HepG2 (cell line): Measurements from ENCODE around the gene ITCH. TPM values are rescaled to one million over a fixed set of nuclear protein-coding genes. Genes with fewer than 3 reads are reported as not detected.

Source experiments
- ARNT2 ChIP-seq: sonication (generic); formaldehyde crosslinking; IDR thresholded peaks from 2 replicates; pipeline ENCODE4 v1.8.0; 2022; ENCODE audit warnings: mild to moderate bottlenecking, low read depth, missing genetic modification reagents, moderate library complexity
- ERF ChIP-seq: IDR thresholded peaks from 2 replicates; pipeline ENCODE4 v1.6.1; 2018; ENCODE audit warnings: missing biosample characterization, missing genetic modification reagents
- KDM3A ChIP-seq: IDR thresholded peaks from 2 replicates; pipeline ENCODE4 v1.6.1; 2018; ENCODE audit warnings: low read depth, missing compliant biosample characterization
- MZF1 ChIP-seq: sonication (generic); formaldehyde crosslinking; IDR thresholded peaks from 2 replicates; pipeline ENCODE4 v1.8.1; 2023; ENCODE audit warnings: mild to moderate bottlenecking, missing genetic modification reagents, borderline replicate concordance
- PCBP1 ChIP-seq: fragments of 200-400 bp; formaldehyde crosslinking; IDR thresholded peaks from 2 replicates; pipeline ENCODE4 v1.6.1; 2017; ENCODE audit warnings: mild to moderate bottlenecking, low read depth, low read length, borderline replicate concordance
- ZNF292 ChIP-seq: sonication (generic); formaldehyde crosslinking; IDR thresholded peaks from 2 replicates; pipeline ENCODE4 v1.8.1; 2022; ENCODE audit warnings: mild to moderate bottlenecking, low read depth, missing genetic modification reagents, borderline replicate concordance
- ZNF432 ChIP-seq: sonication (generic); formaldehyde crosslinking; IDR thresholded peaks from 2 replicates; pipeline ENCODE4 v1.5.0; 2020; ENCODE audit warnings: missing genetic modification reagents, mild to moderate bottlenecking, borderline replicate concordance
- ZNF883 ChIP-seq: sonication (generic); formaldehyde crosslinking; IDR thresholded peaks from 2 replicates; pipeline ENCODE4 v1.5.1; 2020; ENCODE audit warnings: mild to moderate bottlenecking, missing genetic modification reagents; ENCODE audit errors: not compliant biosample characterization
- ZSCAN30 ChIP-seq: sonication (generic); formaldehyde crosslinking; IDR thresholded peaks from 2 replicates; pipeline ENCODE4 v1.5.0; 2020; ENCODE audit warnings: mild to moderate bottlenecking, missing genetic modification reagents
- polyA plus RNA-seq, 8 experiments: library from polyadenylated mRNA; depleted of rRNA in 3 of 8; stranded (reverse) in 7 of 8; unstranded in 1 of 8; fragments of >200 nt; fragmentation: Illumina TruSeq in 4 of 8; extraction: Trizol in 4 of 8; gene quantifications; 2 replicates each; pipeline versions ENCODE4 v1.2.1 to v1.2.3, GENCODE V29; 2011 to 2016; ENCODE audit warnings: low read depth in 4 of 8, missing spikeins in 1 of 8, mixed read lengths in 1 of 8; ENCODE audit not compliant: insufficient read depth in 1 of 8
- total RNA-seq, 5 experiments: library from RNA; depleted of rRNA; stranded (reverse); fragments of >200 nt; fragmentation: Illumina TruSeq; extraction: Trizol; gene quantifications; 2 replicates each; pipeline ENCODE4 v1.2.3, GENCODE V29; 2016; ENCODE audit warnings: low read depth in 1 of 5
- TF ChIP-seq, protein P1 (sequence below): sonication (generic); formaldehyde crosslinking; IDR thresholded peaks from 2 replicates; pipeline ENCODE4 v1.4.0; 2020; ENCODE audit warnings: missing genetic modification reagents, borderline replicate concordance
- TF ChIP-seq, protein P2 (sequence below): sonication (generic); formaldehyde crosslinking; IDR thresholded peaks from 2 replicates; pipeline ENCODE4 v1.4.0; 2020; ENCODE audit warnings: low read depth, mild to moderate bottlenecking, missing genetic modification reagents
- TF ChIP-seq, protein P3 (sequence below): sonication (generic); formaldehyde crosslinking; conservative IDR thresholded peaks from 2 replicates; pipeline ENCODE4 v1.5.0; 2020; ENCODE audit warnings: missing genetic modification reagents
- TF ChIP-seq, protein P4 (sequence below), 2 experiments: sonication (generic) in 1 of 2; formaldehyde crosslinking in 1 of 2; IDR thresholded peaks; 2 replicates each; pipeline versions ENCODE4 v1.6.1 to v1.9.0; 2014 to 2022; ENCODE audit warnings: antibody characterized with exemption in 1 of 2, borderline replicate concordance in 1 of 2, inconsistent platforms in 1 of 2, low read depth in 1 of 2, missing genetic modification reagents in 1 of 2

Gene ITCH
- total and polyA plus RNA-seq, 2 of the 13 experiments (the other 11 are each of a cell fraction or from before 2014, with no cell fraction given) = 20.5 to 112 TPM

DNA sequence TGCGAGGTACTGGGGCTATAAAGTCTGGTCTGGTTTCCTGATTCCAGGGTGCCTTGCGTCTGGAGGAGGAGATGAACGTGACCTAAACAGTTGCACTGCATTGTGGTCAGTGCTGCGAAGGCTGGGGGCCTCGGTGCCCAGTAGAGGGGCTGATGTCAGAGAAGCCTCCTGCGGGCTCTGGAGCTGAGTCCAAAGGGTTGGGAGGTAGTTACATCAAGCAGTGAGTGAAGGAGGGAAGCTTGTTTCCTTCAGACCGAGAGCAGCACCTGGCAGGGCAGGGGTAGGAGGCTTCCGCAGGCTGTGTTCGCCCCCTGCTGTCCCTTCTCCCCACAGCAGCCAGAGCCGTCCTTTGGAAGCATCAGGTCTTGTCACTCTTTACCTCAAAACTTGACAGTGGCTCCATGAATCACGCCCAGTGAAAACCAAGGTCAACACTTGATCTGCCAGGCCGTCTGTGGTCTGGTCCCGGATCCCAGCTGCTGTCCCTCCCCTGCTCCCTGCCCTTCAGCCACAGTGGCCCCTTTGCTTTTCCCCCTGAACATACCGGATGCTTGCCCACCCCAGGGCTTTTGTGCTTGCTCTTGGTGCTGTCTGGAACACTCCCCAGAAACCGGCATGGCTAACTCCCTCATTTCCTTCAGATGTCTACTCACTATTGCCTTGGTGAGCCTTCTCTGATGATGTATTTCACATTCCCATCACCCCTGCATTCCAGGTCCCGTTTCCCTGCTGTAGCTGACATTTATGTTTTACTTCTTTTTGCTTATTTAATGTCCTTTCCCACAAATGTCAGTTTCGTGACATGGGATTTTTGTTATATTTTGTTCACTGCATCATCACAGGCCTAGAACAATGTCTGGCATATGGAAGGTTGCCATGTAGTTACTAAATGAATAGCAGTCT is 160.1 kb downstream of the ITCH start (continued):
- TF ChIP-seq, protein P1, sequence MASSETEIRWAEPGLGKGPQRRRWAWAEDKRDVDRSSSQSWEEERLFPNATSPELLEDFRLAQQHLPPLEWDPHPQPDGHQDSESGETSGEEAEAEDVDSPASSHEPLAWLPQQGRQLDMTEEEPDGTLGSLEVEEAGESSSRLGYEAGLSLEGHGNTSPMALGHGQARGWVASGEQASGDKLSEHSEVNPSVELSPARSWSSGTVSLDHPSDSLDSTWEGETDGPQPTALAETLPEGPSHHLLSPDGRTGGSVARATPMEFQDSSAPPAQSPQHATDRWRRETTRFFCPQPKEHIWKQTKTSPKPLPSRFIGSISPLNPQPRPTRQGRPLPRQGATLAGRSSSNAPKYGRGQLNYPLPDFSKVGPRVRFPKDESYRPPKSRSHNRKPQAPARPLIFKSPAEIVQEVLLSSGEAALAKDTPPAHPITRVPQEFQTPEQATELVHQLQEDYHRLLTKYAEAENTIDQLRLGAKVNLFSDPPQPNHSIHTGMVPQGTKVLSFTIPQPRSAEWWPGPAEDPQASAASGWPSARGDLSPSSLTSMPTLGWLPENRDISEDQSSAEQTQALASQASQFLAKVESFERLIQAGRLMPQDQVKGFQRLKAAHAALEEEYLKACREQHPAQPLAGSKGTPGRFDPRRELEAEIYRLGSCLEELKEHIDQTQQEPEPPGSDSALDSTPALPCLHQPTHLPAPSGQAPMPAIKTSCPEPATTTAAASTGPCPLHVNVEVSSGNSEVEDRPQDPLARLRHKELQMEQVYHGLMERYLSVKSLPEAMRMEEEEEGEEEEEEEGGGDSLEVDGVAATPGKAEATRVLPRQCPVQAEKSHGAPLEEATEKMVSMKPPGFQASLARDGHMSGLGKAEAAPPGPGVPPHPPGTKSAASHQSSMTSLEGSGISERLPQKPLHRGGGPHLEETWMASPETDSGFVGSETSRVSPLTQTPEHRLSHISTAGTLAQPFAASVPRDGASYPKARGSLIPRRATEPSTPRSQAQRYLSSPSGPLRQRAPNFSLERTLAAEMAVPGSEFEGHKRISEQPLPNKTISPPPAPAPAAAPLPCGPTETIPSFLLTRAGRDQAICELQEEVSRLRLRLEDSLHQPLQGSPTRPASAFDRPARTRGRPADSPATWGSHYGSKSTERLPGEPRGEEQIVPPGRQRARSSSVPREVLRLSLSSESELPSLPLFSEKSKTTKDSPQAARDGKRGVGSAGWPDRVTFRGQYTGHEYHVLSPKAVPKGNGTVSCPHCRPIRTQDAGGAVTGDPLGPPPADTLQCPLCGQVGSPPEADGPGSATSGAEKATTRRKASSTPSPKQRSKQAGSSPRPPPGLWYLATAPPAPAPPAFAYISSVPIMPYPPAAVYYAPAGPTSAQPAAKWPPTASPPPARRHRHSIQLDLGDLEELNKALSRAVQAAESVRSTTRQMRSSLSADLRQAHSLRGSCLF (CRISPR knock-in tag) = no peak
- TF ChIP-seq ZNF292 (CRISPR knock-in tag) (peak; percentile 47; the same call in 1 of the 2 replicates), ZSCAN30 (CRISPR knock-in tag) (no peak), KDM3A (peak; percentile 70; the same call in 1 of the 2 replicates), PCBP1 (no peak), ZNF883 (no peak), MZF1 (CRISPR knock-in tag) (peak; percentile 84; the same call in 1 of the 2 replicates), ERF (CRISPR knock-in tag) (0 out of 2 replicates have a peak, but pooled peaks have one; percentile 21), ZNF432 (CRISPR knock-in tag) (no peak), ARNT2 (CRISPR knock-in tag) (no peak)
- TF ChIP-seq, protein P2, sequence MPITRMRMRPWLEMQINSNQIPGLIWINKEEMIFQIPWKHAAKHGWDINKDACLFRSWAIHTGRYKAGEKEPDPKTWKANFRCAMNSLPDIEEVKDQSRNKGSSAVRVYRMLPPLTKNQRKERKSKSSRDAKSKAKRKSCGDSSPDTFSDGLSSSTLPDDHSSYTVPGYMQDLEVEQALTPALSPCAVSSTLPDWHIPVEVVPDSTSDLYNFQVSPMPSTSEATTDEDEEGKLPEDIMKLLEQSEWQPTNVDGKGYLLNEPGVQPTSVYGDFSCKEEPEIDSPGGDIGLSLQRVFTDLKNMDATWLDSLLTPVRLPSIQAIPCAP (CRISPR knock-in tag) = no peak
- TF ChIP-seq, protein P3, sequence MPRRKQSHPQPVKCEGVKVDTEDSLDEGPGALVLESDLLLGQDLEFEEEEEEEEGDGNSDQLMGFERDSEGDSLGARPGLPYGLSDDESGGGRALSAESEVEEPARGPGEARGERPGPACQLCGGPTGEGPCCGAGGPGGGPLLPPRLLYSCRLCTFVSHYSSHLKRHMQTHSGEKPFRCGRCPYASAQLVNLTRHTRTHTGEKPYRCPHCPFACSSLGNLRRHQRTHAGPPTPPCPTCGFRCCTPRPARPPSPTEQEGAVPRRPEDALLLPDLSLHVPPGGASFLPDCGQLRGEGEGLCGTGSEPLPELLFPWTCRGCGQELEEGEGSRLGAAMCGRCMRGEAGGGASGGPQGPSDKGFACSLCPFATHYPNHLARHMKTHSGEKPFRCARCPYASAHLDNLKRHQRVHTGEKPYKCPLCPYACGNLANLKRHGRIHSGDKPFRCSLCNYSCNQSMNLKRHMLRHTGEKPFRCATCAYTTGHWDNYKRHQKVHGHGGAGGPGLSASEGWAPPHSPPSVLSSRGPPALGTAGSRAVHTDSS (CRISPR knock-in tag) = no peak
- TF ChIP-seq, protein P4, sequence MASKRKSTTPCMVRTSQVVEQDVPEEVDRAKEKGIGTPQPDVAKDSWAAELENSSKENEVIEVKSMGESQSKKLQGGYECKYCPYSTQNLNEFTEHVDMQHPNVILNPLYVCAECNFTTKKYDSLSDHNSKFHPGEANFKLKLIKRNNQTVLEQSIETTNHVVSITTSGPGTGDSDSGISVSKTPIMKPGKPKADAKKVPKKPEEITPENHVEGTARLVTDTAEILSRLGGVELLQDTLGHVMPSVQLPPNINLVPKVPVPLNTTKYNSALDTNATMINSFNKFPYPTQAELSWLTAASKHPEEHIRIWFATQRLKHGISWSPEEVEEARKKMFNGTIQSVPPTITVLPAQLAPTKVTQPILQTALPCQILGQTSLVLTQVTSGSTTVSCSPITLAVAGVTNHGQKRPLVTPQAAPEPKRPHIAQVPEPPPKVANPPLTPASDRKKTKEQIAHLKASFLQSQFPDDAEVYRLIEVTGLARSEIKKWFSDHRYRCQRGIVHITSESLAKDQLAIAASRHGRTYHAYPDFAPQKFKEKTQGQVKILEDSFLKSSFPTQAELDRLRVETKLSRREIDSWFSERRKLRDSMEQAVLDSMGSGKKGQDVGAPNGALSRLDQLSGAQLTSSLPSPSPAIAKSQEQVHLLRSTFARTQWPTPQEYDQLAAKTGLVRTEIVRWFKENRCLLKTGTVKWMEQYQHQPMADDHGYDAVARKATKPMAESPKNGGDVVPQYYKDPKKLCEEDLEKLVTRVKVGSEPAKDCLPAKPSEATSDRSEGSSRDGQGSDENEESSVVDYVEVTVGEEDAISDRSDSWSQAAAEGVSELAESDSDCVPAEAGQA (IDR thresholded peaks at IDR 0.05; ENCODE audit: low read depth) = no peak; the same call in 1 of the 2 replicates
- TF ChIP-seq, protein P4 (CRISPR knock-in tag; IDR thresholded peaks at IDR 0.05; ENCODE audit: borderline replicate concordance) = no peak
